Aorta (tissue), 5 donors: ENCODE measurements around the gene CDHR1. TPM values are rescaled to one million over a fixed set of nuclear protein-coding genes. Genes with fewer than 3 reads are reported as not detected.

Experiments used
- ATAC-seq: fragments of 200-7000 bp; cut with Tn5 transposase; one replicate; pipeline ENCODE4 v1.9.1; 2022; ENCODE audit warnings: moderate library complexity; ENCODE audit not compliant: low FRiP score
- DNase-seq, 2 donors: peaks; one replicate each; pipeline ENCODE4 v3.0.0-alpha.2; 2020
- H3K27ac ChIP-seq, 2 donors: one replicate each; pipeline ENCODE4 v1.5.1; 2013; ENCODE audit warnings: low read length in 2 of 2, mild to moderate bottlenecking in 2 of 2, moderate library complexity in 2 of 2, control low read depth in 1 of 2, inconsistent platforms in 1 of 2, low read depth in 1 of 2
- H3K27me3 ChIP-seq, 2 donors: one replicate each; pipeline ENCODE4 v1.6.1; 2013; ENCODE audit warnings: control low read depth in 1 of 2, low read length in 1 of 2, mild to moderate bottlenecking in 1 of 2, moderate library complexity in 1 of 2; ENCODE audit not compliant: insufficient read depth in 2 of 2, control insufficient read depth in 1 of 2
- H3K36me3 ChIP-seq, 2 donors: one replicate each; pipeline ENCODE4 v1.6.1; 2013; ENCODE audit warnings: control low read depth in 1 of 2, low read length in 1 of 2, mild to moderate bottlenecking in 1 of 2; ENCODE audit not compliant: insufficient read depth in 2 of 2, control insufficient read depth in 1 of 2
- H3K4me1 ChIP-seq, 2 donors: one replicate each; pipeline ENCODE4 v1.6.1; 2013; ENCODE audit warnings: low read length in 2 of 2, control low read depth in 1 of 2, mild to moderate bottlenecking in 1 of 2, moderate library complexity in 1 of 2; ENCODE audit not compliant: insufficient read depth in 2 of 2, control insufficient read depth in 1 of 2
- H3K4me3 ChIP-seq, 2 donors: one replicate each; pipeline ENCODE4 v1.5.1; 2013; ENCODE audit warnings: low read length in 2 of 2, control low read depth in 1 of 2, mild to moderate bottlenecking in 1 of 2
- H3K9me3 ChIP-seq: one replicate; pipeline ENCODE4 v1.6.1; 2013; ENCODE audit warnings: mild to moderate bottlenecking, low read length; ENCODE audit not compliant: control insufficient read depth
- WGBS, 2 donors: extraction: QIAGEN DNeasy Blood & Tissue Kit; methylation state at CpG; one replicate each; pipeline ENCODE4 v1.1.7; 2013; 5-methylcytosine and 5-hydroxymethylcytosine counted together
- intact Hi-C, 2 donors: fragments of 100-400 bp; cut with DNase I; formaldehyde crosslinking; loops; one replicate each; pipeline versions ENCODE4 v1.14.2 to v1.15.0; 2022
- polyA plus RNA-seq, 2 donors: library from polyadenylated mRNA; stranded (reverse); fragments of 200-250 nt; gene quantifications; one replicate each; pipeline ENCODE4 v1.2.3, GENCODE V29; 2013
- total RNA-seq, 2 donors: library from RNA; stranded (reverse); fragmentation: NEBNext Ultra II Directional; extraction: Animal tissue kit (Norgen Biotek cat#: 25700); gene quantifications; one replicate each; pipeline ENCODE4 v1.2.1, GENCODE V29; 2021
- donor health status: healthy with polysubstance abuse.
- donor health status: Bipolar disorder and iron deficiency.
- donor health status: DM: no; HTN: no; CAD: no.
- donor health status: DM: no; HTN: no; CAD: no.
- donor health status: DM: yes; HTN: yes; CAD: no.

Gene CDHR1
- total and polyA plus RNA-seq, 4 donors: 0.32 to 0.42 TPM; not detected in 2

GRCh38 chr10:84269162-84269561 is 74.8 kb downstream of the CDHR1 start:
- Histone ChIP-seq H3K36me3 (no peaks in the 10 kb centered on the region), H3K9me3 (no peaks in the 10 kb centered on the region), H3K27ac (no peak overlapping the region), H3K27me3 (no peaks in the 10 kb centered on the region), H3K4me1 (no peaks in the 10 kb centered on the region), H3K4me3 (no peak overlapping the region)
- DNase-seq (no peak), ATAC-seq (no peak)
- intact Hi-C loops: loop anchor here in 1 of 2 donors (5.0 kb wide), 1 partner anchor 103 kb away; no protein-coding TSS in a partner anchor
- WGBS, 2 donors: 57 to 72% methylated on average over 1 of the region's 1 CpG

Other genes starting within 250 kb of the CDHR1 start
- gene GHITM, start 55.0 kb upstream of the CDHR1 start, total RNA-seq: 10 to 100 TPM; 77.2 to 88.3 TPM
- 100 to 1,000 TPM; 109 to 195 TPM for gene GHITM, start 55.0 kb upstream of the CDHR1 start, polyA plus RNA-seq
- not detected for gene GPR15LG, start 20.7 kb upstream of the CDHR1 start, total RNA-seq
- gene GPR15LG, start 20.7 kb upstream of the CDHR1 start, polyA plus RNA-seq: 1 to 10 TPM in 1 of 2 donors, under 1 TPM in 1; 0.59 to 1.0 TPM
- not detected for gene LRIT2, start 31.0 kb downstream of the CDHR1 start, total RNA-seq
- gene LRIT2, start 31.0 kb downstream of the CDHR1 start, polyA plus RNA-seq: not detected
- not detected for gene LRIT1, start 47.0 kb downstream of the CDHR1 start, total RNA-seq
- not detected for gene LRIT1, start 47.0 kb downstream of the CDHR1 start, polyA plus RNA-seq
- gene RGR, start 50.5 kb downstream of the CDHR1 start, total RNA-seq: not detected
- not detected for gene RGR, start 50.5 kb downstream of the CDHR1 start, polyA plus RNA-seq
- gene CCSER2, start 134.1 kb downstream of the CDHR1 start, total RNA-seq: 100 to 1,000 TPM in 1 of 2 donors, 10 to 100 TPM in 1; 95.0 to 111 TPM
- 10 to 100 TPM; 23.1 to 23.8 TPM for gene CCSER2, start 134.1 kb downstream of the CDHR1 start, polyA plus RNA-seq